Measurements from ENCODE around the gene NBAS. TPM values are rescaled to one million over a fixed set of nuclear protein-coding genes. Genes with fewer than 3 reads are reported as not detected.

Gene NBAS
- total and polyA plus RNA-seq, 10 of the 15 experiments (the other 5 are each of a cell fraction or from before 2014, with no cell fraction given): 4.3 to 32.7 (median 20.8) TPM

DNA sequence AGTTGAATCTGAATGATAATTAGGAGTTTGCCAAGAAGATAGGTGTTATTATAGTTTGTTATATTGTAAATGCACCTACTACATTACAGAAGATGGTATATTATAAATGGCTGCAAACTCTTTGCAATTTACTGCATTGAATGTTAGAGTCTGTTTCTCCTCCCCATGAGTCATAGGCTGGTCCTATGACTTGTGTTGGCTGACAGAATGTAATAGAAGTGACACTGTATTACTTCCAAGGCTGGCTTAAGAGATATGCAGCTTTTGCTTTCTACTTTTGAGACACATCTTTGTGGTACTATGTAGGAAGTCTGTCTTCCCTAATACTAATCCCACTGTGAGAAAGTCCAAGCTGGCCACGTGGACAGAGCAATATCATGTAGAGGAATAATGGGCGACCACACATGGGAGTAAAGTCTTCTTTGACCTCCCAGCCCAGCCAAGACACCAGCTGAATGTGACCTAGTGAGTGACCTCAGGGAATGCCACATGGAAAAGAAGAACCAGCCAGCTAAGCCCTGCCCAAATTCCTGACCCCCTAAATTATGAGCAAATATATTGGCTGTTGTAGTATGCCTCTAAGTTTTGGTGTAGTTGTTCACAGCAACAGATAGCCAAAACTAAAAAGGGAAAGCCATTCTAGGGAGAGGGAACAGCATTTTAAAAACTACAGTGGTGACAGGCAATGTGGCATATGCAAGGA lies 23.8 kb upstream of the NBAS start (continued):
- TF ChIP-seq, protein P1, sequence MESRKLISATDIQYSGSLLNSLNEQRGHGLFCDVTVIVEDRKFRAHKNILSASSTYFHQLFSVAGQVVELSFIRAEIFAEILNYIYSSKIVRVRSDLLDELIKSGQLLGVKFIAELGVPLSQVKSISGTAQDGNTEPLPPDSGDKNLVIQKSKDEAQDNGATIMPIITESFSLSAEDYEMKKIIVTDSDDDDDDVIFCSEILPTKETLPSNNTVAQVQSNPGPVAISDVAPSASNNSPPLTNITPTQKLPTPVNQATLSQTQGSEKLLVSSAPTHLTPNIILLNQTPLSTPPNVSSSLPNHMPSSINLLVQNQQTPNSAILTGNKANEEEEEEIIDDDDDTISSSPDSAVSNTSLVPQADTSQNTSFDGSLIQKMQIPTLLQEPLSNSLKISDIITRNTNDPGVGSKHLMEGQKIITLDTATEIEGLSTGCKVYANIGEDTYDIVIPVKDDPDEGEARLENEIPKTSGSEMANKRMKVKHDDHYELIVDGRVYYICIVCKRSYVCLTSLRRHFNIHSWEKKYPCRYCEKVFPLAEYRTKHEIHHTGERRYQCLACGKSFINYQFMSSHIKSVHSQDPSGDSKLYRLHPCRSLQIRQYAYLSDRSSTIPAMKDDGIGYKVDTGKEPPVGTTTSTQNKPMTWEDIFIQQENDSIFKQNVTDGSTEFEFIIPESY (IDR thresholded peaks at IDR 0.05): no peak
- TF ChIP-seq TBL1XR1 (IDR thresholded peaks at IDR 0.05; ENCODE audit: low read depth, low read length) (no peak), E2F8 (IDR thresholded peaks at IDR 0.05; ENCODE audit: low read depth, partially characterized antibody) (no peak), HCFC1 (IDR thresholded peaks at IDR 0.05; ENCODE audit: low read length) (no peak), ZBED1 (IDR thresholded peaks at IDR 0.05; ENCODE audit: borderline replicate concordance) (no peak), SMC3 (IDR thresholded peaks at IDR 0.05; ENCODE audit: borderline replicate concordance, low read length) (no peak), CHD4 (IDR thresholded peaks at IDR 0.05) (no peak)

DNA sequence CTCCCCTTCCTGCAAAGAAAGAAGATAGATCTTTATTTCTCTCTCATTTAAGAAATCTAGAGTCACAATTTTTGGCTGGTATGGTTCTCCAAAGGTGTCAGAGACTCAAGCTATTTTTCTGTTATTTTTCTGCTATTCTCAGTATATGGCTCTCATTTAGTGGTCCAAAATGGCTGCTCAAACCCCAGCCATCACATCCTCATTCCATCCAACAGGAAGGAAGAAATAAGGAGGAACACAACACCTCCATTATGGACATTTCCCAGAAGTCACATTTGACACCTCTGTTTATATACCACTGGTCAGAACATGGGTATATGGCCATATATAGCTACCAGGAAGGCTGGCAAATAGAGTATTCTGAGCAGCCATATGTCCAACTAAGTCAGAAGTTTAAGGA lies 23.2 kb upstream of the NBAS start:
- Histone ChIP-seq H3K9ac (ENCODE audit: control insufficient read depth, insufficient read depth, low read length) (no peak overlapping the region), H3K4me2 (ENCODE audit: control insufficient read depth, insufficient read depth) (no peak overlapping the region), H3K4me3 (no peak overlapping the region), H3K4me1 (ENCODE audit: control insufficient read depth, insufficient read depth, low read length) (no peaks in the 10 kb centered on the region; the same call in 1 of the 2 replicates), H3K27ac (ENCODE audit: control insufficient read depth, insufficient read depth) (no peak overlapping the region), H2AFZ (ENCODE audit: control insufficient read depth, low read depth, low read length) (no peak overlapping the region), H3K36me3 (ENCODE audit: control insufficient read depth in 2 of 2, insufficient read depth in 2 of 2, low read length in 1 of 2) (no peaks in the 10 kb centered on the region), H4K20me1 (ENCODE audit: control insufficient read depth, insufficient read depth) (no peaks in the 10 kb centered on the region), H3K79me2 (ENCODE audit: control insufficient read depth, insufficient read depth, low read length) (no peaks in the 10 kb centered on the region), H3K9me3 (replicated peaks; ENCODE audit: control insufficient read depth, insufficient read depth, low read length) (no peaks in the 10 kb centered on the region), H3K27me3 (replicated peaks in 1 of 2; ENCODE audit: control insufficient read depth in 2 of 2, insufficient read depth in 2 of 2, low read length in 1 of 2) (no peaks in the 10 kb centered on the region)
- TF ChIP-seq RB1 (IDR thresholded peaks at IDR 0.05; ENCODE audit: borderline replicate concordance) (no peak), HSF1 (IDR thresholded peaks at IDR 0.05; ENCODE audit: low read depth, low read length) (no peak), JUNB (IDR thresholded peaks at IDR 0.05) (no peak), WRNIP1 (IDR thresholded peaks at IDR 0.05; ENCODE audit: borderline replicate concordance, low read depth, low read length) (no peak), RELA (IDR thresholded peaks at IDR 0.05; ENCODE audit: borderline replicate concordance, partially characterized antibody) (no peak)
- CTCF ChIA-PET: interaction anchor here (0.8 to 5.2 kb wide), 3 partner anchors 7 to 681 kb away, joined by 3 to 20 read pairs (median 4); no protein-coding TSS in a partner anchor
- FAIRE-seq (no peak), DNase-seq (ENCODE audit: low read depth, low spot score) (no peak), ATAC-seq (no peak)
- POLR2A ChIA-PET: no interaction called here
- BruUV-seq (replicated peaks): no TSS peak
- intact Hi-C loops (cut with micrococcal nuclease; ENCODE audit: unreplicated experiment): no loop called here
- RAD21 ChIA-PET (ENCODE audit: unreplicated experiment): no interaction called here
- in situ Hi-C loops (cut with MboI): loop anchor here (5.0 kb wide), 1 partner anchor 682 kb away; no protein-coding TSS in a partner anchor
- SMC1A ChIA-PET (ENCODE audit: uncharacterized antibody, unreplicated experiment): interaction anchor here (1.1 to 5.3 kb wide), 3 partner anchors 8 to 13 kb away, joined by 3 to 19 read pairs (median 4); no protein-coding TSS in a partner anchor

All from GM12878 (cell line).